ENCODE data around the gene DDX51.

Gene DDX51

GRCh38 chr12:132143336-132144071 lies 615 bp downstream of the DDX51 start:
- TF ChIP-seq CTCF (IDR thresholded peaks at IDR 0.05; ENCODE audit: extremely low read depth, missing control alignments), result no peak
- DNase-seq (ENCODE audit: low spot score), result peak; percentile 55

- no peak for TF ChIP-seq CTCF (IDR thresholded peaks at IDR 0.05; ENCODE audit: extremely low read depth, missing control alignments)
These were observed 1.3 kb downstream of the DDX51 start for GRCh38 chr12:132142679-132143335.

GRCh38 chr12:132141976-132142678 lies 2.0 kb downstream of the DDX51 start:
- DNase-seq (ENCODE audit: low spot score), result no peak
- TF ChIP-seq CTCF (IDR thresholded peaks at IDR 0.05; ENCODE audit: extremely low read depth, missing control alignments), result no peak

More at GRCh38 chr12:132142679-132143335, 1.3 kb downstream of the DDX51 start:
- no peak for DNase-seq (ENCODE audit: low spot score)

- no peak for TF ChIP-seq CTCF (IDR thresholded peaks at IDR 0.05; ENCODE audit: extremely low read depth, missing control alignments)
- DNase-seq (ENCODE audit: low spot score), result no peak
These were observed 2.9 kb downstream of the DDX51 start for GRCh38 chr12:132140918-132141841.

- no peak for DNase-seq (ENCODE audit: low spot score)
These were observed 3.6 kb downstream of the DDX51 start for GRCh38 chr12:132140501-132140900.

GRCh38 chr12:132139912-132140311 lies 4.2 kb downstream of the DDX51 start:
- TF ChIP-seq CTCF (IDR thresholded peaks at IDR 0.05; ENCODE audit: extremely low read depth, missing control alignments), result no peak
- no peak for DNase-seq (ENCODE audit: low spot score)

More at GRCh38 chr12:132140501-132140900, 3.6 kb downstream of the DDX51 start:
- TF ChIP-seq CTCF (IDR thresholded peaks at IDR 0.05; ENCODE audit: extremely low read depth, missing control alignments), result no peak
